Neural progenitor cell (in vitro differentiated cells): ENCODE results near the gene CAMK1G. TPM values are rescaled to one million over a fixed set of nuclear protein-coding genes. Genes with fewer than 3 reads are reported as not detected.

Experiments
- DNase-seq: peaks from one replicate; pipeline ENCODE4 v3.0.0-alpha.2; 2016; ENCODE audit warnings: low spot score
- H2AFZ ChIP-seq: fragments of 200-600 bp; sonication (generic); replicated peaks from 2 replicates; pipeline ENCODE4 v1.6.1; 2016; ENCODE audit warnings: antibody characterized with exemption
- H3F3A ChIP-seq: fragments of 200-600 bp; sonication (generic); 2 replicates; pipeline ENCODE4 v1.6.1; 2016; ENCODE audit warnings: antibody characterized with exemption, low read depth
- H3K27ac ChIP-seq: fragments of 200-600 bp; sonication (generic); 2 replicates; pipeline ENCODE4 v1.5.1; 2016; ENCODE audit warnings: mild to moderate bottlenecking
- H3K27me3 ChIP-seq: fragments of 200-600 bp; sonication (generic); 2 replicates; pipeline ENCODE4 v1.6.1; 2016; ENCODE audit warnings: mild to moderate bottlenecking, moderate library complexity
- H3K36me3 ChIP-seq: fragments of 200-600 bp; sonication (generic); 2 replicates; pipeline ENCODE4 v1.5.1; 2016
- H3K4me1 ChIP-seq: fragments of 200-600 bp; sonication (generic); 2 replicates; pipeline ENCODE4 v1.6.1; 2016; ENCODE audit warnings: mixed run types
- H3K4me2 ChIP-seq: fragments of 200-600 bp; sonication (generic); 2 replicates; pipeline ENCODE4 v1.6.1; 2016
- H3K4me3 ChIP-seq: fragments of 200-600 bp; sonication (generic); 2 replicates; pipeline ENCODE4 v1.5.1; 2016
- H3K79me2 ChIP-seq: fragments of 200-600 bp; sonication (generic); 2 replicates; pipeline ENCODE4 v1.6.1; 2016; ENCODE audit warnings: low read depth
- H3K9ac ChIP-seq: fragments of 200-600 bp; sonication (generic); 2 replicates; pipeline ENCODE4 v1.6.1; 2016
- H3K9me3 ChIP-seq: fragments of 200-600 bp; sonication (generic); 2 replicates; pipeline ENCODE4 v1.5.1; 2016; ENCODE audit warnings: low read depth
- H4K20me1 ChIP-seq: fragments of 200-600 bp; sonication (generic); 2 replicates; pipeline ENCODE4 v1.6.1; 2016; ENCODE audit warnings: low read depth
- H3K27ac Mint-ChIP-seq: 3 replicates; pipeline ENCODE4 v1.8.0; 2021; ENCODE audit warnings: mixed read lengths
- H3K27me3 Mint-ChIP-seq: 2 replicates; pipeline ENCODE4 v1.8.0; 2022; ENCODE audit warnings: low read depth, mild to moderate bottlenecking, inconsistent platforms, moderate library complexity, mixed read lengths; ENCODE audit not compliant: insufficient read depth
- H3K36me3 Mint-ChIP-seq: 3 replicates; pipeline ENCODE4 v1.8.0; 2021; ENCODE audit warnings: mixed read lengths
- H3K4me1 Mint-ChIP-seq: 3 replicates; pipeline ENCODE4 v1.8.0; 2021; ENCODE audit warnings: mixed read lengths
- H3K4me3 Mint-ChIP-seq: 3 replicates; pipeline ENCODE4 v1.8.0; 2021; ENCODE audit warnings: mild to moderate bottlenecking, moderate library complexity, mixed read lengths
- H3K9me3 Mint-ChIP-seq: 3 replicates; pipeline ENCODE4 v1.8.0; 2020; ENCODE audit warnings: mixed read lengths
- EZH2 ChIP-seq: fragments of 200-600 bp; sonication (generic); IDR thresholded peaks from 2 replicates; pipeline ENCODE4 v1.6.1; 2017; ENCODE audit warnings: antibody characterized with exemption, mild to moderate bottlenecking, moderate library complexity
- EZH2phosphoT487 ChIP-seq: fragments of 200-600 bp; sonication (generic); IDR thresholded peaks from 2 replicates; pipeline ENCODE4 v1.6.1; 2017; ENCODE audit warnings: antibody characterized with exemption
- total RNA-seq: library from RNA; depleted of rRNA; stranded (reverse); fragments of >200 nt; gene quantifications from 2 replicates; pipeline ENCODE4 v1.2.3, GENCODE V29; 2015; ENCODE audit warnings: low replicate concordance
- TF ChIP-seq, protein P1 (sequence below): fragments of 200-600 bp; sonication (generic); IDR thresholded peaks from 2 replicates; pipeline ENCODE4 v1.5.1; 2017; ENCODE audit warnings: antibody characterized with exemption, mild to moderate bottlenecking

The CAMK1G gene
- total RNA-seq, 1 donor from 2014 or later = 3.6 TPM

DNA sequence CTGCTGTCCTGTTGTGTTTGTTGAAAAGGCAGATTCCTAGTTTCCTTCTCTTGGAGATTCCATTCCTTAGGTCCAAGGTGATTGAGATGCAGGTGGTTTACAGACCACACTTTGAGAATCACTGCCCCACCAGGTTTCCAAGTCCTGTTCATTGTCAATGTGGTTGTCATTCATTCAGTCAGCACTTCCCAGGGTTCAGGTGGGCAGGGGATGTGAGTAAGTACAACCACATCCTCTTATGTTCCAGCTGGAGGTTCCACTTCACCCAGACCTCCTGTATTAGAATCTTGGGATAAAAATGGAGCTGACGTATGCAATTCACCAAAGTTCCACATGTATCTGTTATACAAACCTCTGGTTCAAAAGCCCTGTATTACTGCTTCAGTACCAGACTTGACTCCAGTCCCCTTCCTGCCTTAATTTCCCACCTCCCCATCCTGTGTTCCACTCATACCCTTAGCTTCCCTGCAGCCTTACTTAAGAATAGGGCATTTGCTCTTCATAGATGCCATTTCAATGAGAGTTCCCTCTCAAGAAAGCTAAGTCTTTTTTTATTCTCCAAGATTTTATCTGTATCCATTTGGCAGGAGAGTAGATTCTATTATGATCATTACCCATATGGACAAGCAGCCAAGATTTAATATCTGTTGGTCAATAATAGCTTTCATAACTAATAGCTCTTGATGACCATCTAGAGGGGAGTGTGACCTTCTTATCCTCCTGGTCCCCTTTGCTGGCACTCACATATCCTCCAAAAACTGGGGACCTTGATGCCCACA lies 46.0 kb upstream of the CAMK1G start:
- no peaks in the 10 kb centered on the region for H3K27me3 ChIP-seq
- Mint-ChIP-seq H3K4me3 (no peak overlapping the region), H3K27me3 (peaks cover 9% of the 10 kb centered on the region), H3K4me1 (peaks cover 13% of the 10 kb centered on the region), H3K9me3 (no peaks in the 10 kb centered on the region), H3K36me3 (no peaks in the 10 kb centered on the region), H3K27ac (no peak overlapping the region)
- TF ChIP-seq EZH2phosphoT487 = no peak
- TF ChIP-seq EZH2 = no peak
- TF ChIP-seq, protein P1, sequence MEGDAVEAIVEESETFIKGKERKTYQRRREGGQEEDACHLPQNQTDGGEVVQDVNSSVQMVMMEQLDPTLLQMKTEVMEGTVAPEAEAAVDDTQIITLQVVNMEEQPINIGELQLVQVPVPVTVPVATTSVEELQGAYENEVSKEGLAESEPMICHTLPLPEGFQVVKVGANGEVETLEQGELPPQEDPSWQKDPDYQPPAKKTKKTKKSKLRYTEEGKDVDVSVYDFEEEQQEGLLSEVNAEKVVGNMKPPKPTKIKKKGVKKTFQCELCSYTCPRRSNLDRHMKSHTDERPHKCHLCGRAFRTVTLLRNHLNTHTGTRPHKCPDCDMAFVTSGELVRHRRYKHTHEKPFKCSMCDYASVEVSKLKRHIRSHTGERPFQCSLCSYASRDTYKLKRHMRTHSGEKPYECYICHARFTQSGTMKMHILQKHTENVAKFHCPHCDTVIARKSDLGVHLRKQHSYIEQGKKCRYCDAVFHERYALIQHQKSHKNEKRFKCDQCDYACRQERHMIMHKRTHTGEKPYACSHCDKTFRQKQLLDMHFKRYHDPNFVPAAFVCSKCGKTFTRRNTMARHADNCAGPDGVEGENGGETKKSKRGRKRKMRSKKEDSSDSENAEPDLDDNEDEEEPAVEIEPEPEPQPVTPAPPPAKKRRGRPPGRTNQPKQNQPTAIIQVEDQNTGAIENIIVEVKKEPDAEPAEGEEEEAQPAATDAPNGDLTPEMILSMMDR = no peak
- no peaks in the 10 kb centered on the region for H3K4me1 ChIP-seq
- no peak overlapping the region for H2AFZ ChIP-seq
- no peak overlapping the region for H3K4me2 ChIP-seq
- no peak overlapping the region for H3K9ac ChIP-seq
- H3K4me3 ChIP-seq = no peak overlapping the region
- H3K27ac ChIP-seq = no peak overlapping the region
- DNase-seq = no peak
- H3F3A ChIP-seq = no peaks in the 10 kb centered on the region
- H3K9me3 ChIP-seq = no peaks in the 10 kb centered on the region
- H4K20me1 ChIP-seq = no peaks in the 10 kb centered on the region
- H3K36me3 ChIP-seq = no peaks in the 10 kb centered on the region
- H3K79me2 ChIP-seq = no peaks in the 10 kb centered on the region

DNA sequence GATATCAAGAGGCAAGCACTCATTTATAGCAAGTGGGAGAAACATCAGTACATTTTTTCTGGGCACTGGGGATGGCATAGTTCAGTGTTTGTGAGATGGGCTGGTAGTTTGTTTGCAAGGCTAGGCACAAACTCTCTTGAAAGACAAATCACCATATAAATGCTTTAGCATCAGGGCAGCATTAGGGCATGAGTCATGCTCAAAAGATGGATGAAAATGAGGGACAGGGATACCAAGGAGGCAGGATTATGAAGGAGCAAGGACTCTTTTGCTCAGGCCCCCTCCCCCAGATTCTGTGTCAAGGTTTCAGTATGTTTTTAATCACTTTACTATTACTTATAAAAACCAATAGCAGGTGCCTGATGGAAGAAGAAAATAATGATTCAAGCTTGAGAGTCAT lies 43.9 kb upstream of the CAMK1G start:
- Histone ChIP-seq H2AFZ (no peak overlapping the region), H3K27ac (no peak overlapping the region), H3F3A (no peaks in the 10 kb centered on the region), H3K4me2 (no peak overlapping the region), H3K9ac (no peak overlapping the region), H3K79me2 (no peaks in the 10 kb centered on the region), H3K36me3 (no peaks in the 10 kb centered on the region), H3K4me1 (no peaks in the 10 kb centered on the region), H4K20me1 (no peaks in the 10 kb centered on the region), H3K27me3 (no peaks in the 10 kb centered on the region), H3K9me3 (no peaks in the 10 kb centered on the region), H3K4me3 (no peak overlapping the region)
- Mint-ChIP-seq H3K4me1 (peaks cover 17% of the 10 kb centered on the region), H3K4me3 (no peak overlapping the region), H3K27ac (no peak overlapping the region), H3K9me3 (no peaks in the 10 kb centered on the region), H3K36me3 (no peaks in the 10 kb centered on the region), H3K27me3 (peaks cover 9% of the 10 kb centered on the region)
- no peak for DNase-seq
- TF ChIP-seq EZH2 (no peak), EZH2phosphoT487 (no peak)
- TF ChIP-seq, protein P1 = no peak

DNA sequence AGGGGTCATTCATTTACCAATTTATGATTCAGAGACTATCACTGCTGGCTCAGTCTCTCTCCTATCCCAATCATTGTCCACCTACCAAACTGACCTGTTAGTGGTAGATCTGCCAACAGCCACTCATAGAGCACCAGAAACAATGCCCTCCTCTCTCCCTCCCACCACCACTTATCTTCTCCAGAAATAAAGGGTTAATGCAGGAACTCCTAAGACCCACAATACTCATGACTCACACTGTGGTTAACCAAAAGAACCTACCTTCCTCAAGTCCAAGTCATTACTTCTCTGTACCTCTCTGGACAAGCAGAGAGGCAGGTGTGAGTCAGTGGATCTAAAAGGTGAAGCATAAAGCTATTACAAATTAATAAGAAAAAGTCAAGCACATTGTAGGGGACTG lies 40.9 kb upstream of the CAMK1G start:
- Histone ChIP-seq H3F3A (no peaks in the 10 kb centered on the region), H3K4me2 (no peak overlapping the region), H4K20me1 (no peaks in the 10 kb centered on the region), H3K4me1 (no peaks in the 10 kb centered on the region), H3K79me2 (no peaks in the 10 kb centered on the region), H3K4me3 (no peak overlapping the region), H3K27ac (no peak overlapping the region), H3K27me3 (peaks cover 8% of the 10 kb centered on the region), H3K36me3 (no peaks in the 10 kb centered on the region), H3K9ac (no peak overlapping the region), H3K9me3 (no peaks in the 10 kb centered on the region), H2AFZ (no peak overlapping the region)
- Mint-ChIP-seq H3K27me3 (peaks cover 10% of the 10 kb centered on the region), H3K9me3 (peaks cover 3% of the 10 kb centered on the region), H3K36me3 (no peaks in the 10 kb centered on the region), H3K4me1 (peaks cover 20% of the 10 kb centered on the region), H3K4me3 (no peak overlapping the region), H3K27ac (no peak overlapping the region)
- DNase-seq = no peak
- no peak for TF ChIP-seq EZH2phosphoT487
- TF ChIP-seq EZH2 = no peak
- TF ChIP-seq, protein P1 = no peak
